ENCODE measurements around the gene POLR3GL. TPM values are rescaled to one million over a fixed set of nuclear protein-coding genes. Genes with fewer than 3 reads are reported as not detected.

Gene POLR3GL
- total and polyA plus RNA-seq, 10 of the 15 experiments (the other 5 are each of a cell fraction or from before 2014, with no cell fraction given) = 12.8 to 47.0 (median 26.6) TPM

GRCh38 chr1:145956781-145957442 lies 7.6 kb upstream of the POLR3GL start:
- ATAC-seq (peak; percentile 16), DNase-seq (ENCODE audit: low read depth, low spot score) (no peak), FAIRE-seq (peak; percentile 59)
- peak overlapping the region; percentile 72 for H3K9ac ChIP-seq (ENCODE audit: control insufficient read depth, insufficient read depth, low read length)
- no peak for TF ChIP-seq TBL1XR1 (IDR thresholded peaks at IDR 0.05; ENCODE audit: low read depth, low read length)
- TF ChIP-seq, protein P1, sequence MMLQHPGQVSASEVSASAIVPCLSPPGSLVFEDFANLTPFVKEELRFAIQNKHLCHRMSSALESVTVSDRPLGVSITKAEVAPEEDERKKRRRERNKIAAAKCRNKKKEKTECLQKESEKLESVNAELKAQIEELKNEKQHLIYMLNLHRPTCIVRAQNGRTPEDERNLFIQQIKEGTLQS (IDR thresholded peaks at IDR 0.05; ENCODE audit: borderline replicate concordance, extremely low read depth, low read depth, low read length) = no peak
- TF ChIP-seq IKZF1 (conservative IDR thresholded peaks at IDR 0.05) = 0 out of 2 replicates have a peak, but pooled peaks have one; percentile 2
- TF ChIP-seq BMI1 (IDR thresholded peaks at IDR 0.05; ENCODE audit: borderline replicate concordance) = no peak
- no peak for TF ChIP-seq KAT2A (conservative IDR thresholded peaks at IDR 0.05; ENCODE audit: control insufficient read depth, low read depth, low read length)
- TF ChIP-seq MXI1 (IDR thresholded peaks at IDR 0.05; ENCODE audit: low read depth, low read length) = peak; percentile 52
- TF ChIP-seq, protein P2, sequence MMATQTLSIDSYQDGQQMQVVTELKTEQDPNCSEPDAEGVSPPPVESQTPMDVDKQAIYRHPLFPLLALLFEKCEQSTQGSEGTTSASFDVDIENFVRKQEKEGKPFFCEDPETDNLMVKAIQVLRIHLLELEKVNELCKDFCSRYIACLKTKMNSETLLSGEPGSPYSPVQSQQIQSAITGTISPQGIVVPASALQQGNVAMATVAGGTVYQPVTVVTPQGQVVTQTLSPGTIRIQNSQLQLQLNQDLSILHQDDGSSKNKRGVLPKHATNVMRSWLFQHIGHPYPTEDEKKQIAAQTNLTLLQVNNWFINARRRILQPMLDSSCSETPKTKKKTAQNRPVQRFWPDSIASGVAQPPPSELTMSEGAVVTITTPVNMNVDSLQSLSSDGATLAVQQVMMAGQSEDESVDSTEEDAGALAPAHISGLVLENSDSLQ (IDR thresholded peaks at IDR 0.05) = peak; percentile 36; the same call in 1 of the 2 replicates
- TF ChIP-seq IKZF2 (IDR thresholded peaks at IDR 0.05) = no peak
- no peak for TF ChIP-seq IRF5 (IDR thresholded peaks at IDR 0.05; ENCODE audit: borderline replicate concordance)
- TF ChIP-seq SRF (IDR thresholded peaks at IDR 0.05; ENCODE audit: low read depth in 2 of 2, low read length in 2 of 2) = no peak
- no peak for TF ChIP-seq SUPT20H (IDR thresholded peaks at IDR 0.05; ENCODE audit: borderline replicate concordance, control insufficient read depth, low read depth, low read length)
- 0 out of 2 replicates have a peak, but pooled peaks have one; percentile 10 for TF ChIP-seq ATF7 (IDR thresholded peaks at IDR 0.05; ENCODE audit: low read depth)
- peak; percentile 73 for TF ChIP-seq MEF2B (IDR thresholded peaks at IDR 0.05; ENCODE audit: partially characterized antibody, poor library complexity, severe bottlenecking)
- no peak for TF ChIP-seq CHD4 (IDR thresholded peaks at IDR 0.05)
- TF ChIP-seq ZNF24 (IDR thresholded peaks at IDR 0.05) = no peak
- H4K20me1 ChIP-seq (ENCODE audit: control insufficient read depth, insufficient read depth) = no peaks in the 10 kb centered on the region
- H3K4me3 ChIP-seq = peak overlapping the region; percentile 78
- no peaks in the 10 kb centered on the region; a peak in 1 of 4 replicates for H3K36me3 ChIP-seq (ENCODE audit: control insufficient read depth in 2 of 2, insufficient read depth in 2 of 2, low read length in 1 of 2)
- SMC1A ChIA-PET (ENCODE audit: uncharacterized antibody, unreplicated experiment) = interaction anchor here (0.7 to 4.1 kb wide), 11 partner anchors 7 to 113 kb away, joined by 3 to 37 read pairs (median 5); partner anchors contain the start of genes ANKRD34A, PEX11B, POLR3GL and RBM8A
- no peaks in the 10 kb centered on the region; a peak in 1 of 4 replicates for H3K27me3 ChIP-seq (replicated peaks in 1 of 2; ENCODE audit: control insufficient read depth in 2 of 2, insufficient read depth in 2 of 2, low read length in 1 of 2)
- in situ Hi-C loops (cut with MboI) = no loop called here
- RAD21 ChIA-PET (ENCODE audit: unreplicated experiment) = interaction anchor here (1.0 to 4.7 kb wide), 5 partner anchors 21 to 65 kb away, joined by 3 to 47 read pairs (median 11); partner anchors contain the start of genes PEX11B and RBM8A
- TSS peak; percentile 73 for BruUV-seq (replicated peaks)
- peak overlapping the region; percentile 93 for H3K4me2 ChIP-seq (ENCODE audit: control insufficient read depth, insufficient read depth)
- 0% methylated on average over 3 of the region's 3 CpGs for WGBS (ENCODE audit: insufficient coverage, insufficient replicate concordance, low lambda C conversion rate, missing lambda C conversion rate)
- H3K27ac ChIP-seq (ENCODE audit: control insufficient read depth, insufficient read depth) = peak overlapping the region; percentile 73
- H3K9me3 ChIP-seq (replicated peaks; ENCODE audit: control insufficient read depth, insufficient read depth, low read length) = no peaks in the 10 kb centered on the region
- peak overlapping the region; percentile 77 for H2AFZ ChIP-seq (ENCODE audit: control insufficient read depth, low read depth, low read length)
- H3K79me2 ChIP-seq (ENCODE audit: control insufficient read depth, insufficient read depth, low read length) = peaks cover 21% of the 10 kb centered on the region
- POLR2A ChIA-PET = interaction anchor here (0.8 to 5.8 kb wide), 7 partner anchors 7 to 98 kb away, joined by 3 to 58 read pairs (median 14); partner anchors contain the start of genes ANKRD34A, PIAS3, POLR3GL and RBM8A
- H3K4me1 ChIP-seq (ENCODE audit: control insufficient read depth, insufficient read depth, low read length) = peaks cover 7% of the 10 kb centered on the region
- intact Hi-C loops (cut with micrococcal nuclease; ENCODE audit: unreplicated experiment) = no loop called here
- CTCF ChIA-PET = interaction anchor here (0.8 to 4.1 kb wide), 10 partner anchors 8 to 112 kb away, joined by 3 to 27 read pairs (median 5); partner anchors contain the start of genes ANKRD34A, NUDT17, POLR3GL and RBM8A

All from GM12878 (cell line).